Right ventricle myocardium superior (tissue), 1 donor: ENCODE measurements around the gene SRBD1. TPM values are rescaled to one million over a fixed set of nuclear protein-coding genes. Genes with fewer than 3 reads are reported as not detected.

Experiments
- ATAC-seq: fragments of 200-7000 bp; cut with Tn5 transposase; one replicate; pipeline ENCODE4 v1.9.1; 2020; ENCODE audit warnings: mild to moderate bottlenecking; ENCODE audit not compliant: poor library complexity
- DNase-seq: peaks from one replicate; pipeline ENCODE4 v3.0.0-alpha.2; 2020
- intact Hi-C: fragments of 100-400 bp; cut with DNase I; formaldehyde crosslinking; loops from one replicate; pipeline ENCODE4 v1.11.2; 2022
- long read RNA-seq: library from polyadenylated mRNA; unstranded; transcript quantifications from one replicate; pipeline ENCODE4 v2.0.0, GENCODE V29; 2021
- total RNA-seq: library from RNA; stranded (reverse); fragmentation: NEBNext Ultra II Directional; extraction: Animal tissue kit (Norgen Biotek cat#: 25700); gene quantifications from one replicate; pipeline ENCODE4 v1.2.1, GENCODE V29; 2021
- donor health status: DM: no; HTN: yes; CAD: no; lungs with severe emphysema.

Gene SRBD1, protein sequence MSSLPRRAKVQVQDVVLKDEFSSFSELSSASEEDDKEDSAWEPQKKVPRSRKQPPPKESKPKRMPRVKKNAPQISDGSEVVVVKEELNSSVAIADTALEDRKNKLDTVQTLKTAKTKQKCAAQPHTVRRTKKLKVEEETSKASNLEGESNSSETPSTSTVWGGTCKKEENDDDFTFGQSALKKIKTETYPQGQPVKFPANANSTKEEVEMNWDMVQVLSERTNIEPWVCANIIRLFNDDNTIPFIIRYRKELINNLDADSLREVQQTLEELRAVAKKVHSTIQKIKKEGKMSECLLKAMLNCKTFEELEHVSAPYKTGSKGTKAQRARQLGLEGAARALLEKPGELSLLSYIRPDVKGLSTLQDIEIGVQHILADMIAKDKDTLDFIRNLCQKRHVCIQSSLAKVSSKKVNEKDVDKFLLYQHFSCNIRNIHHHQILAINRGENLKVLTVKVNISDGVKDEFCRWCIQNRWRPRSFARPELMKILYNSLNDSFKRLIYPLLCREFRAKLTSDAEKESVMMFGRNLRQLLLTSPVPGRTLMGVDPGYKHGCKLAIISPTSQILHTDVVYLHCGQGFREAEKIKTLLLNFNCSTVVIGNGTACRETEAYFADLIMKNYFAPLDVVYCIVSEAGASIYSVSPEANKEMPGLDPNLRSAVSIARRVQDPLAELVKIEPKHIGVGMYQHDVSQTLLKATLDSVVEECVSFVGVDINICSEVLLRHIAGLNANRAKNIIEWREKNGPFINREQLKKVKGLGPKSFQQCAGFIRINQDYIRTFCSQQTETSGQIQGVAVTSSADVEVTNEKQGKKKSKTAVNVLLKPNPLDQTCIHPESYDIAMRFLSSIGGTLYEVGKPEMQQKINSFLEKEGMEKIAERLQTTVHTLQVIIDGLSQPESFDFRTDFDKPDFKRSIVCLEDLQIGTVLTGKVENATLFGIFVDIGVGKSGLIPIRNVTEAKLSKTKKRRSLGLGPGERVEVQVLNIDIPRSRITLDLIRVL
- 6.6 TPM for total RNA-seq
- long read RNA-seq, transcript SRBD1-201 (21 exons, 3,681 nt) = major isoform, 12 of 18 reads
- long read RNA-seq, partial matches to known transcripts = 3 of 18 reads
- long read RNA-seq, other reads (novel, unspliced or antisense) = 3 of 18 reads

DNA sequence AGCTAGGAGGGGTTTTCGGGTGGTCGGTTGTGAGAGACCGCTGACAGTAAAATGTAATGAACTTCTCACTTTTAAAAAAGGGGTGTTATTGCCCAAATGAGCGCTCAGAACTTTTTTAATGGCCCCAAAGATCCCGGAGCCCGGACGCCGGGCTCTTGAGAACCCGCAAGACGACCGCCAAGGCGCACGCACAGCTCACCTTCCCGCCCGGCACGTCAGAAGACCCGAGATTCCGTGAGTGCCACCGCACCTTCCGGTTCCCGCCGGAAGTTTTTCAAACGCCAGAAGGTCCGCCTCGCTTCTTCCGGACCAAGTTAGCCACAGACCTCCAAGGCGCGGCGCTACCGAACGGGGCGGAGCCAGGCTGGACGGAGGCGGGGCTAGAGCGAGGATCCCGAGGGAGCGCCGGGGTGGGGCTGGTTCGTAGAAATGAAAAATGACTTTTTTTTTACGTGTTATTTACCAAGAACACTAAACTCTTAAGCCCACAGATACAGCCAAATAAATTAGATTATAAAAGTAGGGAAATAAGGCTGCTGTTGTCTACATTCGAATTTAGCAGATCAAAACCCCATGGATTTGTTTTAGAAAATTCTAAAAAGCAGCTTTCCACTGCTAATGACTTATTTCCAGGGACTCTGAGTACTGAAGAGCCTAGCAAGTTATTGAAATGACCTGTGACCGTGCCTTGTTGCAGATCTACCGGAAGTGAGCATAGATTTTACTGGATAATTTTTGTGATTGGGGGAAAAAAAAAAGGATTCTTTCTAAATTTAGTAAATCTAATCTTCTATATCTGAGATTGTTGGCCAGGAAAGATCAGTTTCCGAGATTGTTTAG, at the start of gene SRBD1:
TSS of gene SRBD1 (minus strand) at position 248 of the 840 bp plus-strand sequence. CDS start 5,826 bp downstream, outside the sequence.
- intact Hi-C loops = no loop called here
- DNase-seq (peak; percentile 97), ATAC-seq (peak; percentile 99)

DNA sequence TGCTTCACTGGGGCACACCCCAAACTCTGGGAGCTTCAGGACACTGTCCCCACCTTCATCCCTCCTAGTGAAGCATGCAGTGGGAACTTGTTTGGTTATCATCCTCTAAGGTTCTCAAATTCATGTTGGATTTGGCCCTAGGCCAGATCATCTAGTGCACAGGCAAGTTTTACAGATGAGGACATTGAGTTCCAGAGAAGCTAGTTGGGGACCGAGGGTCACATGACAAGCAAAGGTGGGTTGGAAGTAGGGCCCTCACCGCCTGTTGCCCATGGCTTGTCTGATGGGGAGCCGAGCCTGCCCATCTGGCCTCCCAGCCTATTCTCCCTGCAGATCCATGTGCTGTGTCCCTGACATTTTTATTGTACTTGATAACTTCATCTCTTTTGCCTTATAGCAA, 43.2 kb upstream of the SRBD1 start:
- DNase-seq (no peak), ATAC-seq (no peak)
- intact Hi-C loops = no loop called here

DNA sequence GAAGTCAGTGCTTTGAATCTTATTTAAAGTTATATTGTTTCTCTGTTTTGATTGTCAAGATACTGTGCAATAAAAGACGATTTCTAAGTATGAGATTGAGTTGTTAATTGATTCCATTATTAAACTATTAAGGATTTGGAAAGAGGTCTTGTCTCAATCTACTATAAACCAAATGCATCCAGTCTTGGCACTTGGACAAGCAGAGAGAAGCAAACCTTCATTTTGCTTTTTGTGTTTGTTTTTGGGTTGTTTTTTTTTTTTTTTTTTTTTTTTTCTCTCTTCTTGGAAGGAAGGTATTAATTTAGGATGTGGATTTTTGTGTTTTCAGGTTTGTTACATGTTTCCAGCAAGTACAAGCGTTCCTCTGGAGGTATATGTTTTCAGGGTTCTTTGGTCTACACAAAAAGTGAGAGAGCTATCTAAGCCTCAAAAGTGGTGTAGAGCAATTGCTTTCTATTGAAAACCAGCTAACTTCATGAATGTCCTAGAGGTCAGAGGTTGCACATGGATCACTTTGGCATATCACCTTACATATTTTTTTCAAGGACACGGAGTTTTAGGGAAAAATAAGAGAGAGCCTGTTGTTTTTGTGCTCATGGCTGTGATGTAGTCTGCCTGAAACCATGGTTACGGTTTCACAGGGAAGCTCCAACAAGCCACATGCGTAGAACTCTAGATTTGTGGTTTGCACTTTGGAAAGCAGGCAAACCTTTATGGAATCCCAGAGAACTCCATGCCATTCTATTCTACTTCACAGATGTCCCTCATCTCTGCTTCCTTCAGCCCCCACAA, 42.3 kb upstream of the SRBD1 start:
- DNase-seq = no peak
- ATAC-seq = no peak
- intact Hi-C loops = no loop called here

DNA sequence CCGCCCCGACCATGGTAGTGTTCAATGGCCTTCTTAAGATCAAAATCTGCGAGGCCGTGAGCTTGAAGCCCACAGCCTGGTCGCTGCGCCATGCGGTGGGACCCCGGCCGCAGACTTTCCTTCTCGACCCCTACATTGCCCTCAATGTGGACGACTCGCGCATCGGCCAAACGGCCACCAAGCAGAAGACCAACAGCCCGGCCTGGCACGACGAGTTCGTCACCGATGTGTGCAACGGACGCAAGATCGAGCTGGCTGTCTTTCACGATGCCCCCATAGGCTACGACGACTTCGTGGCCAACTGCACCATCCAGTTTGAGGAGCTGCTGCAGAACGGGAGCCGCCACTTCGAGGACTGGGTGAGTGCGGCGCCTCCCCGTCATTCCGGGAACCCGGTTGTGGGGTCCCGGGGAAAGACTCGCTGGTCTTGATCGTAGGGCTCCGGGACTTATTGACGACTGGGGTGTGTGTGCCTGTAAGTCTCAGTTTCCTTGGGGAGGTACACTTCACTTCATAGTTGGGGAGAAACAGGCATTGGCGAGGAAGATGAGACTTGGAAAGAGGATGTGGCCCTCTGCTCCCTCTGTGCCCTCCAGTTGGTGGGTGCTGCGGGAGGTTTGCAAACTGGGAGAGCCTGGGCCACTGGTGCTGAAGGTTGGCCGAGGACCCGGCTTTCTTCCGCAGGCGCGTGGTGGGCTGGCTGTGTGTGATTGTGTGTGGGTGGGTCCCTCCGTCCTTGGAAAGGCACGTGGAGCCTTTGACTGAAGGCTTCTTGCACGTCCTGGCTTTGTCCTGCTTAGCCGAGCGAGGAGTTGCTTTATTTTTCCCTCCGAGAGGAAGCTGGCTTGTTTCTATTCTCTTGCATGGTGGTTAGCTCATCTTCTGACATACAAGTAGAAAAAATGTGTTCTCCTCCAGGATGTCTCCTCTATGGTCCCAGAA, 41.3 kb upstream of the SRBD1 start:
- peak; percentile 55 for DNase-seq
- ATAC-seq = no peak
- intact Hi-C loops = no loop called here

DNA sequence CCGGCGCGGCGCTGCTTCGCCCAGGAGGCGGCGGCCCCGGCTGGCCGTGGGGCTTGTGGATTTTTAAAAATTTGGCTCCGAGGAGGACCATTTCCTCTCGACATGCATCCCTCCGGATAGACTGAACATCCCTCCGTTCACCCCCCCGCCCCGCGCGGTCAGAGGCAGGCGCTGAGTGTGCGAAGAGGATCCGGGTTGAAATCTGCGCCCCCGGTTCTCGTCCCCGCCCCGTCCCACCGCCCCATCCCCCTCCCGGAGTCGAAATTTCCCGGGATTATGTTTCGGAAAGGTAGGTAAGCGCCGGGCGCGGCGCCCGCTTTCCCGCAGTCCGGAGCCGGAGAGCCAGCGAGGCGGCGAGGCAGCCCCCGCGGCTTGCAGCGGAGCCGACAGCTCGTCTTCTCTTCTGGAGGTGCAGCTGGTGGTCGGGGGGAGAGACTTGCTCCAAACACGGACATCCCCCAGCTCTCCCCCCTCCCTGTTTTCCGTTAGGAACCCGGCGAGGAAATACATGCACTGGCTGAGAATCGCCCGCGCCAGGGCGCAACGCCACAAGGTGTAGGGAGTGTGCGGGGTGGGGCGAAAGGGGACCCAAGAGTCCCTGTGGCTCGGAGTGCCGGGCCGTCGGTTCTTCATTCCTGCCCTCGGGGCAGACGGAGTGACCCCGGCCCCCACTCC, 40.5 kb upstream of the SRBD1 start, which contains the start of gene PRKCE:
TSS of gene PRKCE (plus strand) at position 261 of the 675 bp plus-strand sequence.
- intact Hi-C loops = no loop called here
- DNase-seq (peak; percentile 78), ATAC-seq (peak; percentile 20)

DNA sequence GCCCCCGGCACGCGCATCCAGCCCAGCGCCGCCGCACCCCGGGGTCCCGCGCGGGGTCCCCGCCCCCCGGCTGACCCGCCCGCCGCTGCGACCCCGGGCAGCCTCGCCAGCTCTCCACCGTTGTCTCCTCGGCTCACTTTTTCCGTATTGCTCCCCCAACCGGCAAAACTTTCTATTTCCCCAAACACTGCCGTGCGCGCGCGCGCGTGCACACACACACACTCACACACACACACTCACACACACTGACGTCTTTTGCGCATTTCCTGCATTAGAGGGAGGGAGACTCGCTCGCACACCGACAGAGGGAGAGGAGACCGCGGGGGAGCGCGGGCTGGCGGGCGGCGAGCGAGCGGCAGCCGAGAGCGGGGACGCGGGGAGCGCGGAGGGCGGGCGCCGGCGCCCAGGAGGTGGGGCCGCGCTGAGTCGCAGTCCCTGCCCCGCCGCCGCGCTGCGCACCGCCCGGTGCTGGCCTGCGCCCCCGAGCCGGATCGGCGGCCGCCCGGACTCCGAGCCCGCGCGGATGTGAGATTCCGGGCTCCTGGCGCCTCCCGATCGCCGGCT, 39.9 kb upstream of the SRBD1 start:
- DNase-seq (peak; percentile 97), ATAC-seq (peak; percentile 79)
- intact Hi-C loops = no loop called here

DNA sequence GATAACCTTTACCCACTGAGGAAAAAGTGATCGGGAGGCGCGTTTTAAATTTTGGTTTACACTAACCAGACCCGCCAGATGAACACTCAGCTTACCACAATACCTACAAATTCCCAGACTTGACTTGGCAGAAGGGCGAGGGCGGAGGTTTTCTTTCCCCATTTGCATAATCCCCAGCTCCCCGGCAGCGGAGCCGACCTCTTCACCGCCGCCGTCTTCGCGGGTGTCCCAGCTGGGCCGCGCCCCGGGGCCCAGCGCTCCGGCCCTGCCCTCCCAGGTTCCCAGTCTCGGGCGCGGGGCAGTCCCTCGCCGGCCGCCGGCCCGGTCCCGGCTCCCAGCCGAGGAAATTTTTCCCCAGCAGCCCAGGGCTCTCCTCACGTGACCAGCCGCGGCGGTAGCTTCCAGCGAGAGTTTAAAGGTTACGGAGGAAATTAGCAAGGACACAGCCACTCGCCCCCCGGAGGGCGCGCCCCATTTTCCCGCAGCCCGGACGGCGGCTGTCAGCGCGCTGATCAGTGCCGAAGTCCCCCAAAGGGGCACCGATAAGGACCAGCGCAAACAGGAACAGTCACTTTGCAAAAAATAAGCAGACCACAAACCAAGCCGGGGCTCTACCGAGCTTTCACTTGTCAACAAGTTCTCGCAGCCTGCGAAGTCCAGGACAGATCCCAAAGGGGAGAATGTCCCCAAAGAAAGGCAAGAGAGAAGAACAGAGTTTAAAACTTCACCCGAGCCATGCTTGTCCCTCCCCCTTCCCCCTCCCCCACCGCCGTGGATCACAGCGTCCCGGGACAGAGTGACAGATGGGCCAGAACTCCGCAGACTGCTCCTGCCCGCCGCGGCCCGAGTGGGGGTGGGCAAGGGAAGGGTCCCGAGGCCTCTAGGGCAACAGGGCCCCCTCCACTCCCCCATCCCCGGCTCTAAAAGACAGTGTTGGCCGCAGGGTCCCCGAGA, 39.1 kb upstream of the SRBD1 start:
- DNase-seq = peak; percentile 88
- intact Hi-C loops = no loop called here
- peak; percentile 68 for ATAC-seq

DNA sequence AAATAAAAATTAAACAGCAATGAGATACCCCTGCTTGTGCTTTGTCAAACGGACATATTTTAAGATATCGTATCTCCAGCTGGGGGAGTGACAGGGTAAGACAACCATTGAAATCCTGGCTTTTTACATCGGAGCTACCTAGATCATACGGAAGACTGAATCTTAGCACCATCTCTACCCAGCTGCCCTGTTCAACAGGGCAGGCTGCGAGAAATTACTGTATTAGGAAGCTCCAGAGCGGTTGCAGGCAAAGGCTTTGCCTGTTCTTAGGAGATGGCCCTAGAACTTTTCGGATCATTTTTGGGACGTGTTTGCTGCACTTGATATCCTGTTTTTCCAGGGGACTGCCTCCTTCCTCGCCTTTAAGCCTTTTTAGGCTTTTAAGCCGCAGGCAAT, 38.4 kb upstream of the SRBD1 start:
- no peak for DNase-seq
- intact Hi-C loops = no loop called here
- ATAC-seq = no peak

DNA sequence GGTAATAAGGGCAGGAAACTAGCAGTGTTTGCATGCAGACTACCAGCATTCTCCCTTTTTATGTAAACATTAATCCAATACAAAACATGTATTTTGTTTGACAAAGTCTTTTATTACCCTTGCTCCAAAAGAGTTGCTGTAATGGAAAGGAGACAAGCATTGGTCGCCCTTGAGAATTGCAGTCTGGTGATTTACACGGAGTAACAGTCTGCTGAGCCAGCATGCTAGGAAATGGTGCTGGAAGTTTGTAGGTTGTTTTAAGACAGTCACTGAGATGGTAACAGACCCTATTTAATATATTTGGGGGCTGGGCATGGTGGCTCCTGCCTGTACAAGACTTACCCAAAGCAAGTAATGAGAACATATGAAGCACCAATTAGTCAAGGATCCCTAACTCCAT, 37.6 kb upstream of the SRBD1 start:
- intact Hi-C loops = no loop called here
- DNase-seq (no peak), ATAC-seq (no peak)

DNA sequence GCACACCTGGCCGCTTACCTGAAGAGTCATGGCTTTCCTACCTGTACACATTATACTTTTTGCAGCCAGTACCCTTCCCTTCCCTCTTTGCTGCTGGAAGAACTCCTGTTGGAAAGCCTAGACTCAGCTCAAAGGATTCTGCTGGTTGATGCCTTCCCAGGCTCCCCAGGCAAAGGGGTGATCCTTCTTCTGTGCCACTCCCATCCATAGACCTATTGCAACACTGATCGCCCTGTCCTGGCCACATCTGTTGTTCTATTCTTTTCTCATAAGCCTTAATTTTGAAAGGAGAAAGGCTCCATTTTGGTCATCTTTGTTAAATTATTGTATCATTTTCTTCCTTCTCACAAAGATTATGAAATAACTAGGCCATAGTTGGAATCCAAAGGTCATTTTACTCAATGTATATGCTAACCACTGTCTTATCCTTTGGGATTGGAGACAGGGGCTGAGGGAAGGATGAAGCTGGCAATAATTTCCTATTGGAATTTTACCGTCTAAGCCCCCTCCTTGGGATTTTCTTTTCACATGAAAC, 37.0 kb upstream of the SRBD1 start:
- intact Hi-C loops = no loop called here
- DNase-seq (no peak), ATAC-seq (no peak)

DNA sequence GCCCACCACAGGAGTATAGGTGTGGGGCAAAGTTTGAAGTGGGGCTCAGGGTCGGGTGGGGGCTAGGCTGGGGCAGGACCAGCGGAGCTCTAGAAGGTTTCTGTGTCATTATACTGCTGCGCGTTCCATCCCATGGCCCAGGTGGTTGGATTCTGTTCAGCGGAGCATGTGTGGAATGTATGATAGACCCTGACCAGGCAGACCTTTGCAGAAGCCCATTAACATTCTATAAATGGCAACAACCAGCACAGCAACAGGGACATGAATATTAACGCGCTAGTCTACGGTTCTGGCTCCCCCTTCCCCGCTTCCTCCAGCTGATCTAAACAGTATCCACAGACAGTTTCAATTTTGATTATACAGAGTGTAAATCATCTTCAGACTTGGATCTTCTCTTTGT, 36.3 kb upstream of the SRBD1 start:
- no peak for DNase-seq
- ATAC-seq = no peak
- intact Hi-C loops = no loop called here

DNA sequence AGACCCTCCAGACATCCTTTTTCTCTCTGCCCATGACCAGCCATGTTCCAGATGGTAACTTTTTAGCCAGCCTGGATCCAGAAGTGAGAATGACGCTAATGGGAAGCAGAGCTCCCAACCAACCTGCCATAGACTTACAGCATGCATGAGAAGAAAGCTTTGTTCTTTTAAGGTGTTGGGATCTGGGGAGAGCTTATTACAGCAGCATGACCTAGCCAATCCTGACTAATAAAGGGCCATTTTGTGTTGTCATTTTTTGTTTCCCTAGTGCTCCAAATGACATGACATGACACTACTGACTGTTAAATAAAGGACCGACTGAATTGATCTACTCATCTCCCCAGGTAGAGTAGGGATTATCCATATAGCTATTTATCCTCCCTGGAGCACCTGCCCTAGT, 35.2 kb upstream of the SRBD1 start:
- no peak for DNase-seq
- intact Hi-C loops = no loop called here
- no peak for ATAC-seq

DNA sequence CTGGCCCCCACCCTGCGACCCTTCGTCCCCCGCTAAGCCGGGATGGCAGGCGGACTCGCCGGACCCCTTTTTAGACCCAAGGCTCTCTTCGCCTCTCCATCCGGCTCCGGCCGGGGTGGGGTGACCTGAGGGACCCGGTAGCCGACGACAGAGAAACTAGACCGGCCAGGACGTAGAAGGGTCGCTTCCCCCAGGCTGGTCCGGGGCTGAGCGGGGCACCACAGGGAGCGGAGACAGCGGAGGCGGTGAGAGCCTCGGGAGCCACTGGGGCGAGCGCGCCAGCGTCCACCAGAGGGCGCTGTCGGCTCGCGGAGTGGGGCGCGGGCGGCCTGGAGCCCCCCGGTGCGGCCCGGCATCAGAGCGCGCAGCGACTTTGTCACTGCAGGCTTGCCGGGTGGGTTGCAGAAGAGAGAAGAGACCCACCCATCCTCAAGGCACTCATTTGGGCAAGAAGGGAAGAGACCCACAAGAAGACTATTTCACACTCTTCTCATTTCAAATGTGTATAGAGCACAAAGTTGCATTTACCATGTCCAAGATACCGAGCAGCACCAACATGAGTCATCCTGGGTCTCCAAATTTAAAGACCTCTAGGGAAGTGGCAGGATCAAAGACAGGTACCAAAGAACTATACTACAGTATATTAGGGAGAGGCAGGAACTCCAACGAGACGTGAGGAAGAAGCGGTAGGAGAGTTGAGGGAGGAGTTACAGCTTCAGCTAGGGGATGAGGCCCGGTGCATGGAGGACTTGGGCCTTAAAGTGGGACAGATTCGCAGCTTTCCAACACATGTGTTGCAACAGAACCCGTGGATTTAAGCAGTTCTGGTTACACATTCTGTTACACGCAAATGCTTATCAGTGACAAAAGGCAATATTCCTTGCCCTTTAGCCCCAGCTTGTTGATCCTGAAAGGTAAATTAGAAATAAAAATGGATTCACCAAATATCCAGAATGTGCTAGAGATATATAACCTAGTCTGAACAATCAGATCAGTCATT, 32.8 kb upstream of the SRBD1 start:
- ATAC-seq (peak; percentile 99), DNase-seq (peak; percentile 83)
- intact Hi-C loops = loop anchor here (2.0 kb wide), 2 partner anchors 133 to 293 kb away; no protein-coding TSS in a partner anchor
